Keratinocyte (primary cell): Measurements from ENCODE around the gene MYLK4. TPM values are rescaled to one million over a fixed set of nuclear protein-coding genes. Genes with fewer than 3 reads are reported as not detected.

Experiments used
- DNase-seq: peaks from one replicate; pipeline ENCODE4 v3.0.0-alpha.2; 2011; ENCODE audit warnings: low read depth, missing footprints, low spot score
- FAIRE-seq: peaks from 2 replicates; lab custom pipeline; 2011; peaks lifted over from hg19 to GRCh38; lab: Jason Lieb, UNC
- H2AFZ ChIP-seq: 2 replicates; pipeline ENCODE4 v1.6.0; 2012; ENCODE audit warnings: low read length, control low read depth, inconsistent platforms; ENCODE audit not compliant: control insufficient read depth
- H3K27ac ChIP-seq: 2 replicates; pipeline ENCODE4 v1.5.1; 2011; ENCODE audit warnings: low read length; ENCODE audit not compliant: control insufficient read depth, insufficient read depth
- H3K27me3 ChIP-seq: 3 replicates; pipeline ENCODE4 v1.6.0; 2011; ENCODE audit warnings: low read length; ENCODE audit not compliant: control insufficient read depth, insufficient read depth; ENCODE audit errors: extremely low read depth
- H3K36me3 ChIP-seq, 2 experiments: 2 replicates in 1 of 2; 3 replicates in 1 of 2; pipeline ENCODE4 v1.5.1; 2011; ENCODE audit warnings: low read length in 2 of 2, mild to moderate bottlenecking in 1 of 2; ENCODE audit not compliant: control insufficient read depth in 2 of 2, insufficient read depth in 2 of 2; ENCODE audit errors: extremely low read depth in 1 of 2
- H3K4me1 ChIP-seq: 3 replicates; pipeline ENCODE4 v1.5.1; 2011; ENCODE audit warnings: low read length; ENCODE audit not compliant: control insufficient read depth, insufficient read depth; ENCODE audit errors: extremely low read depth
- H3K4me2 ChIP-seq: 3 replicates; pipeline ENCODE4 v1.6.0; 2011; ENCODE audit warnings: low read depth, low read length; ENCODE audit not compliant: control insufficient read depth, insufficient read depth; ENCODE audit errors: extremely low read depth
- H3K4me3 ChIP-seq, 3 experiments: fragments of 200-600 bp in 1 of 3; sonication (generic) in 1 of 3; 2 replicates in 2 of 3; 3 replicates in 1 of 3; pipeline ENCODE4 v1.5.1; 2011 to 2016; ENCODE audit warnings: low read length in 3 of 3, mild to moderate bottlenecking in 3 of 3, control low read depth in 2 of 3, inconsistent platforms in 1 of 3, low read depth in 1 of 3, mixed read lengths in 1 of 3, mixed run types in 1 of 3, moderate library complexity in 1 of 3; ENCODE audit not compliant: control insufficient read depth in 2 of 3, insufficient read depth in 2 of 3; ENCODE audit errors: extremely low read depth in 1 of 3
- H3K79me2 ChIP-seq: 2 replicates; pipeline ENCODE4 v1.6.0; 2012; ENCODE audit warnings: low read length; ENCODE audit not compliant: control insufficient read depth, insufficient read depth
- H3K9ac ChIP-seq: 3 replicates; pipeline ENCODE4 v1.6.0; 2011; ENCODE audit warnings: low read length; ENCODE audit not compliant: control insufficient read depth, insufficient read depth; ENCODE audit errors: extremely low read depth
- H3K9me1 ChIP-seq: 3 replicates; pipeline ENCODE4 v1.6.0; 2011; ENCODE audit warnings: low read length; ENCODE audit not compliant: control insufficient read depth, insufficient read depth; ENCODE audit errors: extremely low read depth
- H3K9me3 ChIP-seq: 2 replicates; pipeline ENCODE4 v1.5.1; 2012; ENCODE audit warnings: low read depth, low read length; ENCODE audit not compliant: control insufficient read depth
- H4K20me1 ChIP-seq: 3 replicates; pipeline ENCODE4 v1.6.0; 2011; ENCODE audit warnings: low read length; ENCODE audit not compliant: control insufficient read depth, insufficient read depth; ENCODE audit errors: extremely low read depth
- CTCF ChIP-seq, 3 experiments: IDR thresholded peaks in 1 of 3; conservative IDR thresholded peaks in 1 of 3; optimal IDR thresholded peaks in 1 of 3; 2 replicates in 2 of 3; 3 replicates in 1 of 3; pipeline versions ENCODE3 to v1.5.1; 2011; ENCODE audit warnings: low read length in 3 of 3, mild to moderate bottlenecking in 3 of 3, moderate library complexity in 2 of 3, control low read depth in 1 of 3, inconsistent platforms in 1 of 3; ENCODE audit not compliant: insufficient read depth in 2 of 3; ENCODE audit errors: extremely low read depth in 1 of 3
- EZH2 ChIP-seq: IDR thresholded peaks from one replicate; pipeline ENCODE4 v1.6.1; 2012; ENCODE audit warnings: inconsistent platforms, mild to moderate bottlenecking, low read length, moderate library complexity
- dilution Hi-C: fragments of 300-500 bp; cut with MboI; formaldehyde crosslinking; loops from one replicate; pipeline ENCODE4 v1.7.0; 2020; ENCODE audit warnings: low sequenced_read_pairs; ENCODE audit not compliant: extremely low pct_ligation_motif_present
- polyA plus RNA-seq, 5 experiments: library from polyadenylated mRNA; depleted of rRNA in 3 of 5; stranded (reverse) in 3 of 5; stranded (forward) in 1 of 5; unstranded in 1 of 5; fragments of >200 nt; gene quantifications; 1 replicate in 1 of 5; 2 replicates in 3 of 5; 3 replicates in 1 of 5; pipeline versions ENCODE4 v1.2.1 to v1.2.3, GENCODE V29; 2011 to 2012; ENCODE audit warnings: missing spikeins in 2 of 5, low read depth in 1 of 5, low replicate concordance in 1 of 5

MYLK4 gene
- polyA plus RNA-seq, 1 donor (not counting 4 experiments of a cell fraction or from before 2014, with no cell fraction given) = 0.31 TPM

- dilution Hi-C loops = no loop called here
- FAIRE-seq (no peak), DNase-seq (no peak)
- Histone ChIP-seq H3K27me3 (no peaks in the 10 kb centered on the region), H3K9me3 (no peaks in the 10 kb centered on the region), H3K79me2 (no peaks in the 10 kb centered on the region), H3K36me3 (no peaks in the 10 kb centered on the region), H3K27ac (no peak overlapping the region), H3K4me2 (no peak overlapping the region), H3K4me1 (no peaks in the 10 kb centered on the region), H3K9ac (no peak overlapping the region), H3K9me1 (no peaks in the 10 kb centered on the region), H2AFZ (no peak overlapping the region), H3K4me3 (no peak overlapping the region), H4K20me1 (no peaks in the 10 kb centered on the region)
- TF ChIP-seq CTCF (optimal IDR thresholded peaks at IDR 0.05 in 1 of 3, IDR thresholded peaks at IDR 0.05 in 1 of 3, conservative IDR thresholded peaks at IDR 0.05 in 1 of 3; ENCODE audit: extremely low read depth in 1 of 3, insufficient read depth in 2 of 3, low read length in 3 of 3) = no peak
- TF ChIP-seq EZH2 = no peak
Measured at GRCh38 chr6:2753110-2753489, 2.4 kb upstream of the MYLK4 start.

GRCh38 chr6:2752477-2753109, 1.9 kb upstream of the MYLK4 start:
- Histone ChIP-seq H3K4me3 (no peak overlapping the region), H3K27me3 (no peaks in the 10 kb centered on the region), H3K79me2 (no peaks in the 10 kb centered on the region), H3K4me1 (no peaks in the 10 kb centered on the region), H2AFZ (no peak overlapping the region), H4K20me1 (no peaks in the 10 kb centered on the region), H3K9me1 (no peaks in the 10 kb centered on the region), H3K36me3 (no peaks in the 10 kb centered on the region), H3K9me3 (no peaks in the 10 kb centered on the region), H3K27ac (no peak overlapping the region), H3K4me2 (no peak overlapping the region), H3K9ac (no peak overlapping the region)
- dilution Hi-C loops = no loop called here
- FAIRE-seq (no peak), DNase-seq (no peak)
- TF ChIP-seq CTCF (optimal IDR thresholded peaks at IDR 0.05 in 1 of 3, IDR thresholded peaks at IDR 0.05 in 1 of 3, conservative IDR thresholded peaks at IDR 0.05 in 1 of 3; ENCODE audit: extremely low read depth in 1 of 3, insufficient read depth in 2 of 3, low read length in 3 of 3) (no peak), EZH2 (no peak)
